ENCODE measurements around the gene CFP. TPM values are rescaled to one million over a fixed set of nuclear protein-coding genes. Genes with fewer than 3 reads are reported as not detected.

The CFP gene
- total RNA-seq, 1 experiment from 2014 or later = 0.48 TPM

- no peak overlapping the region for H2AFZ ChIP-seq
- H3K27ac ChIP-seq = no peak overlapping the region
- no TSS peak for BruUV-seq (replicated peaks)
- ChIA-PET POLR2A (ENCODE audit: unreplicated experiment) (no interaction called here), CTCF (no interaction called here)
- H3K79me2 ChIP-seq (ENCODE audit: low read depth) = no peaks in the 10 kb centered on the region
- no peaks in the 10 kb centered on the region for H3K27me3 ChIP-seq (ENCODE audit: insufficient read depth, low read depth)
- H3K4me1 ChIP-seq (replicated peaks; ENCODE audit: insufficient read depth) = no peaks in the 10 kb centered on the region
- H3K9me2 ChIP-seq (ENCODE audit: insufficient read depth) = no peaks in the 10 kb centered on the region
- DNase-seq = no peak
- no peaks in the 10 kb centered on the region for H3K36me3 ChIP-seq (ENCODE audit: low read depth)
- no peak overlapping the region for H3K4me2 ChIP-seq
- H3K4me3 ChIP-seq = no peak overlapping the region
- H3F3A ChIP-seq (ENCODE audit: insufficient read depth, low read depth) = no peaks in the 10 kb centered on the region
- intact Hi-C loops (cut with micrococcal nuclease; ENCODE audit: unreplicated experiment) = no loop called here
- no peaks in the 10 kb centered on the region for H3K9me3 ChIP-seq (ENCODE audit: insufficient read depth, low read depth)
- H4K20me1 ChIP-seq (ENCODE audit: insufficient read depth) = no peaks in the 10 kb centered on the region
- TF ChIP-seq EZH2 (IDR thresholded peaks at IDR 0.05; ENCODE audit: low read depth) (no peak), CTCF (conservative IDR thresholded peaks at IDR 0.05) (no peak)
Observed at GRCh38 chrX:47574547-47575301, 55.0 kb downstream of the CFP start.

GRCh38 chrX:47574076-47574546 is 55.6 kb downstream of the CFP start:
- no peaks in the 10 kb centered on the region for H3K27me3 ChIP-seq (ENCODE audit: insufficient read depth, low read depth)
- H3K9me3 ChIP-seq (ENCODE audit: insufficient read depth, low read depth) = no peaks in the 10 kb centered on the region
- ChIA-PET POLR2A (ENCODE audit: unreplicated experiment) (no interaction called here), CTCF (no interaction called here)
- no peaks in the 10 kb centered on the region for H3K36me3 ChIP-seq (ENCODE audit: low read depth)
- intact Hi-C loops (cut with micrococcal nuclease; ENCODE audit: unreplicated experiment) = no loop called here
- H3K27ac ChIP-seq = no peak overlapping the region
- no peak overlapping the region for H2AFZ ChIP-seq
- TF ChIP-seq CTCF (conservative IDR thresholded peaks at IDR 0.05) (no peak), EZH2 (IDR thresholded peaks at IDR 0.05; ENCODE audit: low read depth) (no peak)
- H3K4me2 ChIP-seq = no peak overlapping the region
- H4K20me1 ChIP-seq (ENCODE audit: insufficient read depth) = no peaks in the 10 kb centered on the region
- no peak overlapping the region for H3K4me3 ChIP-seq
- no peaks in the 10 kb centered on the region for H3K9me2 ChIP-seq (ENCODE audit: insufficient read depth)
- H3K79me2 ChIP-seq (ENCODE audit: low read depth) = no peaks in the 10 kb centered on the region
- DNase-seq = no peak
- BruUV-seq (replicated peaks) = no TSS peak
- no peaks in the 10 kb centered on the region for H3K4me1 ChIP-seq (replicated peaks; ENCODE audit: insufficient read depth)
- no peaks in the 10 kb centered on the region for H3F3A ChIP-seq (ENCODE audit: insufficient read depth, low read depth)

- H3F3A ChIP-seq (ENCODE audit: insufficient read depth, low read depth) = no peaks in the 10 kb centered on the region
- no TSS peak for BruUV-seq (replicated peaks)
- POLR2A ChIA-PET (ENCODE audit: unreplicated experiment) = no interaction called here
Observed at GRCh38 chrX:47573341-47574075, 56.2 kb downstream of the CFP start.

More at GRCh38 chrX:47573341-47574075, 56.2 kb downstream of the CFP start:
- CTCF ChIA-PET = no interaction called here
- intact Hi-C loops (cut with micrococcal nuclease; ENCODE audit: unreplicated experiment) = no loop called here
- no peak for DNase-seq
- H3K4me1 ChIP-seq (replicated peaks; ENCODE audit: insufficient read depth) = no peaks in the 10 kb centered on the region
- H3K4me3 ChIP-seq = no peak overlapping the region
- H3K27ac ChIP-seq = no peak overlapping the region
- H2AFZ ChIP-seq = no peak overlapping the region
- TF ChIP-seq CTCF (conservative IDR thresholded peaks at IDR 0.05) = no peak
- no peak for TF ChIP-seq EZH2 (IDR thresholded peaks at IDR 0.05; ENCODE audit: low read depth)
- no peaks in the 10 kb centered on the region for H3K9me2 ChIP-seq (ENCODE audit: insufficient read depth)
- no peaks in the 10 kb centered on the region for H3K79me2 ChIP-seq (ENCODE audit: low read depth)
- no peaks in the 10 kb centered on the region for H3K27me3 ChIP-seq (ENCODE audit: insufficient read depth, low read depth)
- no peaks in the 10 kb centered on the region for H3K9me3 ChIP-seq (ENCODE audit: insufficient read depth, low read depth)
- H4K20me1 ChIP-seq (ENCODE audit: insufficient read depth) = no peaks in the 10 kb centered on the region
- H3K4me2 ChIP-seq = no peak overlapping the region
- H3K36me3 ChIP-seq (ENCODE audit: low read depth) = no peaks in the 10 kb centered on the region

Small RNA genes within 50 kb of the gene (microRNA-seq; reads per million reads assigned to microRNA genes)
- not detected for gene MIR4769 (ENCODE audit: borderline number of aligned reads, borderline replicate concordance)

Other genes starting within 250 kb of the CFP start
- 1.8 and 3.1 TPM in 2 replicates for gene ZNF41, start 146.7 kb downstream of the CFP start, total RNA-seq (2021)
- gene ARAF, start 68.7 kb downstream of the CFP start, total RNA-seq (2021) = 27.3 and 31.1 TPM in 2 replicates
- gene TIMP1, start 47.5 kb downstream of the CFP start, total RNA-seq (2021) = 48.6 and 59.5 TPM in 2 replicates
- not detected in 2 replicates for gene SYN1, start 10.1 kb downstream of the CFP start, total RNA-seq (2021)
- 16.4 and 22.0 TPM in 2 replicates for gene ELK1, start 20.6 kb upstream of the CFP start, total RNA-seq (2021)
- 46.0 and 53.8 TPM in 2 replicates for gene UXT, start 29.2 kb upstream of the CFP start, total RNA-seq (2021)
- gene ZNF81, start 207.0 kb upstream of the CFP start, total RNA-seq (2021) = 2.0 and 3.7 TPM in 2 replicates

All from PC-9 (cell line).